SK-N-SH (cell line): Measurements from ENCODE around the gene KCNA10. TPM values are rescaled to one million over a fixed set of nuclear protein-coding genes. Genes with fewer than 3 reads are reported as not detected.

Experiments
- CTCF ChIA-PET: fragments of 300-600, 350-600 bp; formaldehyde crosslinking; extraction: SDS; loops from one replicate; lab custom pipeline; 2021; lab: Yijun Ruan, JAX
- POLR2A ChIA-PET: fragments of 350-600 bp; sonication (Branson Sonifier 250); formaldehyde crosslinking; extraction: SDS; loops from one replicate; lab custom pipeline; 2020; ENCODE audit warnings: antibody characterized with exemption, inconsistent platforms; lab: Yijun Ruan, JAX
- DNase-seq: peaks from one replicate; pipeline ENCODE4 v3.0.0; 2012
- H2AFZ ChIP-seq: fragments of 200-600 bp; sonication (generic); 2 replicates; pipeline ENCODE4 v1.8.1; 2016; ENCODE audit warnings: antibody characterized with exemption, mild to moderate bottlenecking, low read depth
- H3F3A ChIP-seq: fragments of 200-600 bp; sonication (generic); replicated peaks from 2 replicates; pipeline ENCODE3; 2016; ENCODE audit warnings: antibody characterized with exemption, mild to moderate bottlenecking; ENCODE audit not compliant: insufficient read depth
- H3K27ac ChIP-seq, 2 experiments: fragments of 200-500 bp in 1 of 2; fragments of 200-600 bp in 1 of 2; sonication (Bioruptor generic) in 1 of 2; sonication (generic), shearing (Covaris generic) in 1 of 2; 2 replicates each; pipeline versions ENCODE4 v1.5.1 to v1.6.1; 2014 to 2016; ENCODE audit warnings: low read depth in 2 of 2, inconsistent platforms in 1 of 2, low read length in 1 of 2, mild to moderate bottlenecking in 1 of 2, mixed read lengths in 1 of 2
- H3K27me3 ChIP-seq: fragments of 200-600 bp; sonication (generic), shearing (Covaris generic); 2 replicates; pipeline ENCODE4 v1.6.1; 2016; ENCODE audit warnings: mixed run types; ENCODE audit not compliant: insufficient read depth
- H3K36me3 ChIP-seq, 2 experiments: fragments of 200-500 bp in 1 of 2; fragments of 200-600 bp in 1 of 2; sonication (Bioruptor generic) in 1 of 2; sonication (generic) in 1 of 2; replicated peaks in 1 of 2; 2 replicates each; pipeline versions ENCODE3 to v1.5.1; 2014 to 2016; ENCODE audit warnings: low read length in 1 of 2, mild to moderate bottlenecking in 1 of 2; ENCODE audit not compliant: insufficient read depth in 2 of 2, control insufficient read depth in 1 of 2
- H3K4me1 ChIP-seq, 2 experiments: fragments of 200-500 bp in 1 of 2; fragments of 200-600 bp in 1 of 2; sonication (Bioruptor generic) in 1 of 2; sonication (generic), shearing (Covaris generic) in 1 of 2; 2 replicates each; pipeline versions ENCODE4 v1.5.1 to v1.6.1; 2014 to 2016; ENCODE audit warnings: low read depth in 1 of 2, low read length in 1 of 2, mixed run types in 1 of 2; ENCODE audit not compliant: insufficient read depth in 2 of 2, control insufficient read depth in 1 of 2
- H3K4me2 ChIP-seq: fragments of 200-600 bp; sonication (generic), shearing (Covaris generic); 2 replicates; pipeline ENCODE4 v1.6.1; 2017; ENCODE audit warnings: mixed run types
- H3K4me3 ChIP-seq, 2 experiments: fragments of 200-500 bp in 1 of 2; fragments of 200-600 bp in 1 of 2; sonication (Bioruptor generic) in 1 of 2; sonication (generic), shearing (Covaris generic) in 1 of 2; 2 replicates each; pipeline versions ENCODE4 v1.5.1 to v1.8.1; 2014 to 2016; ENCODE audit warnings: low read depth in 2 of 2, inconsistent platforms in 1 of 2, low read length in 1 of 2, mild to moderate bottlenecking in 1 of 2, mixed read lengths in 1 of 2, moderate library complexity in 1 of 2
- H3K79me2 ChIP-seq: fragments of 200-600 bp; sonication (generic); 2 replicates; pipeline ENCODE4 v1.8.1; 2017; ENCODE audit warnings: mild to moderate bottlenecking; ENCODE audit not compliant: insufficient read depth
- H3K9ac ChIP-seq: fragments of 200-600 bp; sonication (generic); 2 replicates; pipeline ENCODE4 v1.6.1; 2017; ENCODE audit warnings: mixed run types
- H3K9me2 ChIP-seq: fragments of 200-600 bp; sonication (generic); 2 replicates; pipeline ENCODE4 v1.6.1; 2017; ENCODE audit warnings: mixed run types
- H3K9me3 ChIP-seq: fragments of 200-600 bp; sonication (generic); 2 replicates; pipeline ENCODE4 v1.6.1; 2017; ENCODE audit warnings: mixed run types, mild to moderate bottlenecking, moderate library complexity
- H4K20me1 ChIP-seq: fragments of 200-600 bp; sonication (generic); 2 replicates; pipeline ENCODE4 v1.6.1; 2017; ENCODE audit warnings: mild to moderate bottlenecking, mixed run types; ENCODE audit not compliant: insufficient read depth
- CHD2 ChIP-seq: fragments of 150-350 bp; IDR thresholded peaks from 2 replicates; pipeline ENCODE4 v1.6.1; 2018; ENCODE audit warnings: low read length; ENCODE audit not compliant: partially characterized antibody
- ELF1 ChIP-seq: IDR thresholded peaks from 2 replicates; pipeline ENCODE4 v1.4.0; 2012
- EZH2phosphoT487 ChIP-seq: fragments of 200-600 bp; sonication (generic); IDR thresholded peaks from 2 replicates; pipeline ENCODE4 v1.6.1; 2017; ENCODE audit warnings: low read depth, mixed run types, mild to moderate bottlenecking, antibody characterized with exemption, moderate library complexity, borderline replicate concordance
- FOSL2 ChIP-seq: IDR thresholded peaks from 2 replicates; pipeline ENCODE4 v1.4.0; 2012; ENCODE audit warnings: low read depth, mild to moderate bottlenecking, moderate library complexity, borderline replicate concordance
- FOXJ3 ChIP-seq: sonication (generic); formaldehyde crosslinking; IDR thresholded peaks from 2 replicates; pipeline ENCODE4 v1.5.1; 2020; ENCODE audit warnings: mild to moderate bottlenecking, missing genetic modification reagents
- GATA2 ChIP-seq: sonication (generic); formaldehyde crosslinking; IDR thresholded peaks from 2 replicates; pipeline ENCODE4 v1.5.0; 2020; ENCODE audit warnings: mild to moderate bottlenecking, missing genetic modification reagents
- RAD21 ChIP-seq: IDR thresholded peaks from 2 replicates; pipeline ENCODE4 v1.6.1; 2012; ENCODE audit warnings: mild to moderate bottlenecking, low read length
- RFX5 ChIP-seq: IDR thresholded peaks from 2 replicates; pipeline ENCODE4 v1.6.1; 2012; ENCODE audit warnings: mild to moderate bottlenecking, improper control_type of control experiment, low read length
- RXRA ChIP-seq: IDR thresholded peaks from 2 replicates; pipeline ENCODE4 v1.4.0; 2012; ENCODE audit warnings: low read depth, mild to moderate bottlenecking, borderline replicate concordance
- SIN3A ChIP-seq: IDR thresholded peaks from 2 replicates; pipeline ENCODE4 v1.6.1; 2012; ENCODE audit warnings: low read depth, mild to moderate bottlenecking, low read length, moderate library complexity, borderline replicate concordance
- WGBS: methylation state at CpG from one replicate; pipeline ENCODE4 v1.1.6; 2017; ENCODE audit warnings: low lambda C conversion rate; 5-methylcytosine and 5-hydroxymethylcytosine counted together
- polyA plus RNA-seq, 3 experiments: library from polyadenylated mRNA; depleted of rRNA; stranded (reverse); fragments of >200 nt; gene quantifications; 2 replicates each; pipeline ENCODE4 v1.2.3, GENCODE V29; 2012
- TF ChIP-seq, protein P1 (sequence below): fragments of 200-600 bp; sonication (generic); IDR thresholded peaks from 2 replicates; pipeline ENCODE4 v1.6.1; 2017; ENCODE audit warnings: antibody characterized with exemption, mild to moderate bottlenecking, moderate library complexity
- TF ChIP-seq, protein P2 (sequence below): IDR thresholded peaks from 2 replicates; pipeline ENCODE4 v1.4.0; 2012; ENCODE audit warnings: low read depth
- TF ChIP-seq, protein P3 (sequence below): IDR thresholded peaks from 2 replicates; pipeline ENCODE4 v1.6.1; 2012; ENCODE audit warnings: mild to moderate bottlenecking, low read depth, low read length, moderate library complexity

Gene KCNA10
- polyA plus RNA-seq, 1 of the 3 experiments (the other 2 are of a cell fraction): not detected

DNA sequence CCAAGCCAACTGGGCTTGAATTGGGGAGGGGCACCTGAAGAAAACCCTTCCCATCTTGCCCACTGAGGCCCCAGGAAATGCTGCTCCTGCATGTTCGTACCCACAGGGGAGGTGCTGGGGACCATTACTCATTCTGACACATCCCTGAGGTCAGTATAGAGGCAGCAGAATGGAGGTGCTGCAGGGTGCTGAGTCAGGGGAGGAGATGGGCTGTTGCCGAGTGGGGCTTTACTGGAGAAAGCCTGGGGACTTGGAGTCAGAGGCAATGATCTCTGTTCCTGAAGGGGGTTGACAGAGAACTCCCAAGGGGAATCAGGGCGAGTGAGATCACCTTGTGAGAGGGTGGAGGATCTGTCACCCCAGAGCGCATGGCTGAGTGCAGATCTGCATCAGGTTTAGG, 40.2 kb upstream of the KCNA10 start:
- TF ChIP-seq EZH2phosphoT487 (no peak), RXRA (no peak), FOSL2 (no peak), SIN3A (no peak), FOXJ3 (no peak), RAD21 (no peak), ELF1 (no peak), RFX5 (no peak), CHD2 (no peak), GATA2 (CRISPR knock-in tag) (no peak)
- TF ChIP-seq, protein P1, sequence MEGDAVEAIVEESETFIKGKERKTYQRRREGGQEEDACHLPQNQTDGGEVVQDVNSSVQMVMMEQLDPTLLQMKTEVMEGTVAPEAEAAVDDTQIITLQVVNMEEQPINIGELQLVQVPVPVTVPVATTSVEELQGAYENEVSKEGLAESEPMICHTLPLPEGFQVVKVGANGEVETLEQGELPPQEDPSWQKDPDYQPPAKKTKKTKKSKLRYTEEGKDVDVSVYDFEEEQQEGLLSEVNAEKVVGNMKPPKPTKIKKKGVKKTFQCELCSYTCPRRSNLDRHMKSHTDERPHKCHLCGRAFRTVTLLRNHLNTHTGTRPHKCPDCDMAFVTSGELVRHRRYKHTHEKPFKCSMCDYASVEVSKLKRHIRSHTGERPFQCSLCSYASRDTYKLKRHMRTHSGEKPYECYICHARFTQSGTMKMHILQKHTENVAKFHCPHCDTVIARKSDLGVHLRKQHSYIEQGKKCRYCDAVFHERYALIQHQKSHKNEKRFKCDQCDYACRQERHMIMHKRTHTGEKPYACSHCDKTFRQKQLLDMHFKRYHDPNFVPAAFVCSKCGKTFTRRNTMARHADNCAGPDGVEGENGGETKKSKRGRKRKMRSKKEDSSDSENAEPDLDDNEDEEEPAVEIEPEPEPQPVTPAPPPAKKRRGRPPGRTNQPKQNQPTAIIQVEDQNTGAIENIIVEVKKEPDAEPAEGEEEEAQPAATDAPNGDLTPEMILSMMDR: no peak
- TF ChIP-seq, protein P2, sequence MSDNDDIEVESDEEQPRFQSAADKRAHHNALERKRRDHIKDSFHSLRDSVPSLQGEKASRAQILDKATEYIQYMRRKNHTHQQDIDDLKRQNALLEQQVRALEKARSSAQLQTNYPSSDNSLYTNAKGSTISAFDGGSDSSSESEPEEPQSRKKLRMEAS: no peak
- TF ChIP-seq, protein P3, sequence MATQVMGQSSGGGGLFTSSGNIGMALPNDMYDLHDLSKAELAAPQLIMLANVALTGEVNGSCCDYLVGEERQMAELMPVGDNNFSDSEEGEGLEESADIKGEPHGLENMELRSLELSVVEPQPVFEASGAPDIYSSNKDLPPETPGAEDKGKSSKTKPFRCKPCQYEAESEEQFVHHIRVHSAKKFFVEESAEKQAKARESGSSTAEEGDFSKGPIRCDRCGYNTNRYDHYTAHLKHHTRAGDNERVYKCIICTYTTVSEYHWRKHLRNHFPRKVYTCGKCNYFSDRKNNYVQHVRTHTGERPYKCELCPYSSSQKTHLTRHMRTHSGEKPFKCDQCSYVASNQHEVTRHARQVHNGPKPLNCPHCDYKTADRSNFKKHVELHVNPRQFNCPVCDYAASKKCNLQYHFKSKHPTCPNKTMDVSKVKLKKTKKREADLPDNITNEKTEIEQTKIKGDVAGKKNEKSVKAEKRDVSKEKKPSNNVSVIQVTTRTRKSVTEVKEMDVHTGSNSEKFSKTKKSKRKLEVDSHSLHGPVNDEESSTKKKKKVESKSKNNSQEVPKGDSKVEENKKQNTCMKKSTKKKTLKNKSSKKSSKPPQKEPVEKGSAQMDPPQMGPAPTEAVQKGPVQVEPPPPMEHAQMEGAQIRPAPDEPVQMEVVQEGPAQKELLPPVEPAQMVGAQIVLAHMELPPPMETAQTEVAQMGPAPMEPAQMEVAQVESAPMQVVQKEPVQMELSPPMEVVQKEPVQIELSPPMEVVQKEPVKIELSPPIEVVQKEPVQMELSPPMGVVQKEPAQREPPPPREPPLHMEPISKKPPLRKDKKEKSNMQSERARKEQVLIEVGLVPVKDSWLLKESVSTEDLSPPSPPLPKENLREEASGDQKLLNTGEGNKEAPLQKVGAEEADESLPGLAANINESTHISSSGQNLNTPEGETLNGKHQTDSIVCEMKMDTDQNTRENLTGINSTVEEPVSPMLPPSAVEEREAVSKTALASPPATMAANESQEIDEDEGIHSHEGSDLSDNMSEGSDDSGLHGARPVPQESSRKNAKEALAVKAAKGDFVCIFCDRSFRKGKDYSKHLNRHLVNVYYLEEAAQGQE: no peak
- TF ChIP-seq, all 33 proteins: peak for 0
- Histone ChIP-seq H3K4me2 (no peak overlapping the region), H3K4me1 (peaks cover 0 to 9% of the 10 kb centered on the region in 2 experiments; a peak in 1 of 4 replicates), H3K9me3 (no peaks in the 10 kb centered on the region), H2AFZ (no peak overlapping the region), H3K36me3 (no peaks in the 10 kb centered on the region), H3K9me2 (no peaks in the 10 kb centered on the region), H4K20me1 (no peaks in the 10 kb centered on the region), H3K9ac (no peak overlapping the region), H3K27ac (no peak overlapping the region), H3K4me3 (no peak overlapping the region), H3K27me3 (peaks cover 6% of the 10 kb centered on the region; the same call in 1 of the 2 replicates), H3K79me2 (no peaks in the 10 kb centered on the region), H3F3A (no peaks in the 10 kb centered on the region)
- DNase-seq: no peak
- ChIA-PET CTCF (interaction anchor here (8.4 kb wide), 1 partner anchor 36 kb away, joined by 88 read pairs; the partner anchor contains the start of gene KCNA10), POLR2A (no interaction called here)
- 19% methylated on average over 4 of the region's 4 CpGs for WGBS
